Breast epithelium (tissue), 3 donors: ENCODE data around the gene MLLT6.
A peak's percentile ranks its signal among the peaks of the same experiment; 100 is the strongest.

ENCODE experiments used
- POLR2A ChIP-seq: fragments of 450-650 bp; IDR thresholded peaks from one replicate; pipeline ENCODE4 v1.6.1; 2016; ENCODE audit warnings: antibody characterized with exemption, mild to moderate bottlenecking, moderate library complexity
- POLR2AphosphoS5 ChIP-seq, 3 donors: sonication (generic); formaldehyde crosslinking; IDR thresholded peaks; one replicate each; pipeline ENCODE4 v1.6.1; 2017; ENCODE audit warnings: antibody characterized with exemption in 3 of 3
- TF ChIP-seq, protein P1 (sequence below), 3 donors: fragments of 450-650 bp; IDR thresholded peaks; one replicate each; pipeline ENCODE4 v1.5.1; 2016 to 2017; ENCODE audit warnings: antibody characterized with exemption in 3 of 3, mild to moderate bottlenecking in 3 of 3, moderate library complexity in 3 of 3

DNA sequence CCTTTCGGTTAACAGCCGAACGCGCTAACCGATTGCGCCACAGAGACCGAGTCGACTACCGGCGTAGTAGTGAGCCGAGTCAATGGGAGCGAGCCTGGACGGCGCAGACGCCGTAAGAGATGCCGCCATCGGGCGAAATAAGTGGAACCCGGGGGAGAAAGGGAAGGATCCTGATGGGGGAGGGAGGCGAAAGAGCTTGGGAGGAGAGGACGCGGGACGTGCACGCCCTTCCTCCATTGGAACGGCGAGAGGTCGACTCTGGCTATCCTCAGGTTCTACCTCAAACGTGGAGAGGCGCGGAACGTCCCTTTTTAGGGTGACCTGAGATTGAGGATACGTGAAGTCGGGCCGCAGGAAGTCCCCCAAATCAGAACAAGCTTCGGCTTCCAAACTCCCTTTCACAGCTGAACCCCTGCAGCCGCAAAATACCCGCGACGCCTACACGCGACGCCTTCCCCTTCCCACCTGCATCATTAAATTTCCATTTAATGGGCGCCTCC, 46.8 kb downstream of the MLLT6 start:
- TF ChIP-seq, protein P1, sequence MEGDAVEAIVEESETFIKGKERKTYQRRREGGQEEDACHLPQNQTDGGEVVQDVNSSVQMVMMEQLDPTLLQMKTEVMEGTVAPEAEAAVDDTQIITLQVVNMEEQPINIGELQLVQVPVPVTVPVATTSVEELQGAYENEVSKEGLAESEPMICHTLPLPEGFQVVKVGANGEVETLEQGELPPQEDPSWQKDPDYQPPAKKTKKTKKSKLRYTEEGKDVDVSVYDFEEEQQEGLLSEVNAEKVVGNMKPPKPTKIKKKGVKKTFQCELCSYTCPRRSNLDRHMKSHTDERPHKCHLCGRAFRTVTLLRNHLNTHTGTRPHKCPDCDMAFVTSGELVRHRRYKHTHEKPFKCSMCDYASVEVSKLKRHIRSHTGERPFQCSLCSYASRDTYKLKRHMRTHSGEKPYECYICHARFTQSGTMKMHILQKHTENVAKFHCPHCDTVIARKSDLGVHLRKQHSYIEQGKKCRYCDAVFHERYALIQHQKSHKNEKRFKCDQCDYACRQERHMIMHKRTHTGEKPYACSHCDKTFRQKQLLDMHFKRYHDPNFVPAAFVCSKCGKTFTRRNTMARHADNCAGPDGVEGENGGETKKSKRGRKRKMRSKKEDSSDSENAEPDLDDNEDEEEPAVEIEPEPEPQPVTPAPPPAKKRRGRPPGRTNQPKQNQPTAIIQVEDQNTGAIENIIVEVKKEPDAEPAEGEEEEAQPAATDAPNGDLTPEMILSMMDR (IDR thresholded peaks at IDR 0.05) = no peak
- TF ChIP-seq POLR2A = no peak
- peak; percentile 60 to 87 (median 69) for TF ChIP-seq POLR2AphosphoS5 (IDR thresholded peaks at IDR 0.05)
